Right lung (tissue), 10 donors: Measurements from ENCODE around the gene STX7. TPM values are rescaled to one million over a fixed set of nuclear protein-coding genes. Genes with fewer than 3 reads are reported as not detected.
"Not testable (repeated sequence)": the region's sequence is repeated elsewhere in the genome, so short reads cannot be mapped to it uniquely, and the experiment has no call there.

Source experiments
- DNase-seq, 2 donors: peaks; one replicate each; pipeline ENCODE4 v3.0.0-alpha.2; 2013
- long read RNA-seq, 8 donors: transcript quantifications; one replicate each; lab custom pipeline, GENCODE V29; 2026
- polyA plus RNA-seq, 5 donors: library from polyadenylated mRNA; unstranded; fragments of 120-200 nt; gene quantifications; one replicate each; pipeline versions ENCODE4 v1.2.1 to v1.2.3, GENCODE V29; 2013; ENCODE audit warnings: inconsistent platforms in 1 of 5, low replicate concordance in 1 of 5; ENCODE audit not compliant: insufficient read length in 5 of 5, insufficient read depth in 1 of 5

Gene STX7
- 10 to 100 TPM; 41.9 to 73.5 (median 62.6) TPM for polyA plus RNA-seq
- long read RNA-seq, donor 1, full-length matches to known transcripts = 20 of 27 reads
- long read RNA-seq, donor 1, partial matches to known transcripts = 7 of 27 reads
- long read RNA-seq, donor 1, other reads (novel, unspliced or antisense) = 0 of 27 reads
- long read RNA-seq, donor 2, full-length matches to known transcripts = 17 of 17 reads
- long read RNA-seq, donor 2, partial matches to known transcripts = 0 of 17 reads
- long read RNA-seq, donor 2, other reads (novel, unspliced or antisense) = 0 of 17 reads
- long read RNA-seq, donor 3, full-length matches to known transcripts = 10 of 16 reads
- long read RNA-seq, donor 3, partial matches to known transcripts = 6 of 16 reads
- long read RNA-seq, donor 3, other reads (novel, unspliced or antisense) = 0 of 16 reads
- long read RNA-seq, donor 4, full-length matches to known transcripts = 10 of 10 reads
- long read RNA-seq, donor 4, partial matches to known transcripts = 0 of 10 reads
- long read RNA-seq, donor 4, other reads (novel, unspliced or antisense) = 0 of 10 reads
- long read RNA-seq, donor 5, full-length matches to known transcripts = 16 of 40 reads
- long read RNA-seq, donor 5, partial matches to known transcripts = 24 of 40 reads
- long read RNA-seq, donor 5, other reads (novel, unspliced or antisense) = 0 of 40 reads
- long read RNA-seq, donor 6, full-length matches to known transcripts = 20 of 31 reads
- long read RNA-seq, donor 6, partial matches to known transcripts = 11 of 31 reads
- long read RNA-seq, donor 6, other reads (novel, unspliced or antisense) = 0 of 31 reads
- long read RNA-seq, donor 7, full-length matches to known transcripts = 10 of 10 reads
- long read RNA-seq, donor 7, partial matches to known transcripts = 0 of 10 reads
- long read RNA-seq, donor 7, other reads (novel, unspliced or antisense) = 0 of 10 reads
- long read RNA-seq, donor 8, full-length matches to known transcripts = 12 of 12 reads
- long read RNA-seq, donor 8, partial matches to known transcripts = 0 of 12 reads
- long read RNA-seq, donor 8, other reads (novel, unspliced or antisense) = 0 of 12 reads

DNA sequence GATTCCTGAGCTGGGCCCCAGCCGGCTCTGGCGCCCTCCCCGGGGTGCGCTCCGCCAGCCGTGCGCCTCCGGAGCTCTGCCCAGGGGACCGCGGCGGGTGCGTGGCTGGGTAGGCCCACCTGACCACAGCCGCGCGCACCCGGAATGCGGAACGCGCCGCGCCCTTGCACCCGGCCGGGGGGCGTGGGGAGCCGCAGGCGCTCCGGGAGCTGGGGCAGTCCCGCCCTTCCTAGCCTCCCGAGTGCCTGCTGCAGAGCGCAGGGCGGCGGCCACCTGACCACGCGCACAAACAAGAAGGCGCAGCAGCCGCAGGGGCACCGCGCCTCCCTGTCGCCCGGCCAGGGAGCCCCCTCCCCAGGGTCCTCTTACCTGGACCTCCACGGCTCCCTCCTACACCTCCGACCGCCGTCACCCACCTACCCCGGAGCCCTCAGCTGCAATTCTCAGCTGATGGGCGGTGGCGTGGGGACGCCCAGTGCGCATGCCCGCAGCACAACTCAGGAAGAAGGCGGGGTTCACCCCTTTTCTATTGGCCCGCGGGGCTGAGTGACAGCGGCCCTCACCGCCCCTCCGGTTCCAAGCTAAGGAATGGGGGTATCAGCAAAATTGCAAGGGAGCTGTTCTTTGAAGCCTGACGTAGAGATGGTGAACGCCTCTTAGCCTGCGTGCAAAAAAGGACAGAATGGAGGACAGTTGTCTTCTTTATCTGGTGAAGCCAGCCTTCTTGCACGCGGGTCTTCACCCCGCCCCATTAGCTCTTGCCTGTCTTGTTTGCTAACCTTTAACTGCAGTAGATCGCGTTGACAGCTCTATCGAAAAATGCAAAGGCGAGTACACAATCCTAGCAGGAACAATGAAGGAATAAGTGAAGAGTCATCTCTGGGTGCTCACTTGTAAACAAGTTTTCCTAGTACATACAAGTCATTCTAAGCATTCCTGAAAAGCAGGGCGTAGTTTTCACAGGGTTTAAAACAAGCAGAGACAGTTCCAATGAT is at the start of gene STX7:
Gene STX7, minus strand, starts transcription at position 479 of the 995 bp plus-strand sequence. CDS start 9,586 bp downstream, outside the sequence.
- DNase-seq = peak; percentile 90 to 92

- DNase-seq = not testable (repeated sequence)
Measured at GRCh38 chr6:132560087-132560486, 47.2 kb upstream of the STX7 start.

DNA sequence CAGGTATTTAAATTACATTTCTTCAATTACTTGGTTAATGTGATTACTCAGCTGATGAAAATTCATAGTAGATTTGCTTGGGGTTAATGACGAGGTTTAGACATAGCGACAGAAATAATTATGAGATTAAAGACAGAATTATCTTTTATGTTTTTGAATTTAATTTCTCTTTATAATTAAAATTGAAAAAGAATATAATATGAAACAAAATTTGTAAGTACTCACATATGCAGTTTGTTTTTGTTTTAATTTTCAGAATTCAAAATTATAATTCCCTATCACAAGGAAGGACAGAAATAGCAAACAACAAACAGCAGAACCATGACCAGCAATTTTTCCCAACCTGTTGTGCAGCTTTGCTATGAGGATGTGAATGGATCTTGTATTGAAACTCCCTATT is 39.5 kb upstream of the STX7 start, which contains the start of gene TAAR8:
Gene TAAR8, plus strand, starts transcription at position 301 of the 400 bp plus-strand sequence. Its CDS starts 21 bp downstream, at position 322.
- no peak for DNase-seq

- no peak for DNase-seq
Measured at GRCh38 chr6:132551214-132551613, 38.3 kb upstream of the STX7 start.

- no peak for DNase-seq
Measured at GRCh38 chr6:132548746-132549463, 36.0 kb upstream of the STX7 start.

GRCh38 chr6:132544826-132545225 is 31.9 kb upstream of the STX7 start:
- no peak for DNase-seq

GRCh38 chr6:132537977-132538376 is 25.1 kb upstream of the STX7 start, which contains the start of gene TAAR9:
Gene TAAR9 (plus strand): TSS chr6:132538277. CDS start chr6:132538290, 13 bp downstream.
- DNase-seq = no peak

DNA sequence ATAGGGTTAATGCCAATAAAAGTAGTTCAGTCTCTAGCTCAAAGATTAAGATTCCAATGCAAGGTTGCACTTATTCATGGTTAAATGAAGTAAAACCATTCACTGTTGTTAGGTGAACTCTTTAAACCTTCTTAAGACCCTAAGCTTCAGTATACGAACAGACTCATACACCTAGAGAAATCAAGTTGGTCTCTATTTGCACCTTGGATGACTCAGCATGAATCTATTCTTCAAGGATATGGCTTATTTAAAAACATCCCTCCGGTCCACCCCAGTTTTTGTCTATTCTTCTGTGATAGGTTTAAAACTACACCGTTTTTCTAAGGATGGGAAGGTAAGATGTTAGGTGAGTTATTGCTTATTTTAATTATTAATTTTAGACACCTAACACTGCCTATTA is 24.2 kb upstream of the STX7 start:
- no peak for DNase-seq

- not testable (repeated sequence) for DNase-seq
Measured at GRCh38 chr6:132534546-132534945, 21.6 kb upstream of the STX7 start.

GRCh38 chr6:132530293-132530974 is 17.5 kb upstream of the STX7 start:
- DNase-seq = peak; percentile 45 to 50

DNA sequence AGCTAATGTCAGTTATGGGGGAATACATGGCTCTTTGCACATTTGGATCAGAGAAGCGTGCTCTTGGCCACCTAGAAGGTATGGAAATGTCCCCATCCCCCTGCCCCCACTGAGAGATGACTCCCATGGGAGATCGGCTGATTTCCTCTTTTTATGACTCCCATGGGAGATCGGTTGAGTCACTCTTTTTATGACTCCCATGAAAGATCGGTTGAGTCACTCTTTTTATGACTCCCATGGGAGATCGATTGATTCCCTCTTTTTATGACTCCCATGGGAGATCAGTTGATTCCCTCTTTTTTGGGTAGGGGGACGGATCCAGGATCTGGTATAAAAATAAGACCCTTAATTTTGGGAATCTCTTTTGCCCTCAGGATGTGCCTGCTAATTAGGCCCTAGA is 14.9 kb upstream of the STX7 start:
- DNase-seq = no peak

DNA sequence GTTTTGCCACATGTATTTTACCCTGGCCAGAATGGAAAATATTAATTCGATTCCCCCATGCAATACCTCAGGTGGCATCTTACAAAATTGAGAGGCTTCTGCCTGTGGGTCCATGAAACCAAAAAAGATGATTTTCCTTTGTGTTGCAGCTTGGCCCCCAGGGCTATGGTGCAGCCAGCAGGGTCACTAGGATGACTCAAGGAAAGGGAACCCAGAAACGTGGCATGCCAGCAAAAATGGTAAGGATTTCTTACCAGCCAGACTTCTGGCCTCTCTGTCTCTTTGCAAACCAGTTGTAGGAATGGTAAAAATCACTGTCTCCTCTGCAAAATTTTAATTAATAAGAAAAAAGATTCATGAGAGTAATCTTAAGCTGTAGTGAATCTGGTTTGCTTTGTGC is 13.5 kb upstream of the STX7 start:
- DNase-seq = no peak

DNA sequence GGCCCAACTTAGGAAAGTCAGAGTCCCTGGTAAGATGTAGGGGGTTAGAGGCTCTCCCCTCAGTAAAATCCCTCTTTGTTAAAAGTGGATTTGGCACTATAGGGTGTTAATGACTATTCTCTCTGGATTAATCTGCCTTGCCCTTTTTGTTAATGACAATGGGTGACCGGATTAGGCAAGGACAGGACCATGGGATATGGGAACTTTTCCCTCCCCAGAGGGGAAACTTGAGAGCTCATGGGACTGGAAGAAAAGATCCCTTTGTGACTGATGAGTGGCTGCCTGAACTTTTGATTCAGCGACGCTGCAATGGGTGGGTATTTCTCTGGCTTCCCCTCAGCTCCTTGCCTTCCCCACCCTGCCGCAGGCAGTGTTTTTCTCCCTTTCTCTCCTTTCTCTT is 12.9 kb upstream of the STX7 start:
- DNase-seq = no peak

- DNase-seq = no peak
Measured at GRCh38 chr6:132524646-132525045, 11.7 kb upstream of the STX7 start.

DNA sequence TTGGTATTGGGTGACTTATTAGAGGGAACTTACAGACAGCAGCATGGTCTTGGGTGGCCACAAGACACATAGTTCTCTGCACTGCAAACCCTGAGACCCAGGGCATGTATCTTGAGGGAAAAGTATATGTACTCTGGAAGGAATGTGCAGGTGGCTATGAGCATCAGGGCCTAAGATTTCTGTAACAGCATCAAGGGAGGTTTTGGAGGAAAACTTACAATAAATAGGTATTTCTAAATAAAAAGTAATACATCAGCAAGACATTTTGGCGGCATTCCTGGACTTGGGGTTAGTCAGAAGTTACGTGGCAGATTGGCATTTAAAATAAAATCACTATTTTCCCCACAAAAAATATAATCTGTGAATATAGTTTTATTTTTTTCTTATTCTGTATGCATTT is 8.0 kb upstream of the STX7 start:
- DNase-seq = no peak

GRCh38 chr6:132515386-132515785 is 2.5 kb upstream of the STX7 start:
- no peak for DNase-seq

DNA sequence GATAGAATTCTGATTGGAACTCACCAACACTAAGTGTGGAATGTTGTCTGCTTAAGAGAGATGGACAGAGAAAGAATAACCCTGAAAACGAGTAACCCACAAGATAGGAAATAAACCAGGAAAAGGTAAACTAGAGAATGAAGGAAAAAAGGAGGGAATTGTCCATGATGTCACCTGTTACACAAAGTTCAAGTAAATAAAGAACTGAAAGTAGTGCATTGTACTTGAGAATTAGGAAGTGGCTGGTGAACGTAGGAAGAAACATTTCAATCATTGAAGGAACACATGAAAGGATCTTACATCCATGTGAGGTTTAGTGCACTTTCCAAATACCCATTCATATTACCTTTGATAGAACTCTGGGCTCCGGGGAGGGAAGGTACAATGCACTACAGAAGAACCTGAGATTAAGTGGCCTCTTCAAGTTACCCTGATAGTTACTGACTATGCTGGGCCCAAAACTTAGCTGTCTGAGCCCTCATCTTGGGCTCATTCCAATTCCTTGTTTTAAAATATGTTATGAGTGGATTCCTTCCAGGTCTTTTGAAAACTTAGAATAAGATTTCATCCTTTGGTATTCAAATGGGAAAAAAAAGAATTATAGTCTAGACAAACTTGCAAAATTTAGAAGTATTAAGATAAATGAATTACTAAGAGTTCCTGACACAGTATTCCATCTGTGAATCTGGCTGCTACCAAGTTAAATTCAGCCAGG is 1.1 kb upstream of the STX7 start:
- DNase-seq = no peak

- DNase-seq = no peak
Measured at GRCh38 chr6:132512342-132512637, 626 bp downstream of the STX7 start.

GRCh38 chr6:132511831-132512220 is 1.1 kb downstream of the STX7 start:
- no peak for DNase-seq
